ENCODE data around the gene PRKD2. TPM values are rescaled to one million over a fixed set of nuclear protein-coding genes. Genes with fewer than 3 reads are reported as not detected.

The PRKD2 gene
- total and polyA plus RNA-seq, 10 of the 15 experiments (the other 5 are each of a cell fraction or from before 2014, with no cell fraction given), result 2.3 to 98.8 (median 32.9) TPM

GRCh38 chr19:46698395-46699321 lies 18.3 kb downstream of the PRKD2 start:
- POLR2A ChIA-PET, result no interaction called here
- H3K4me3 ChIP-seq, result no peak overlapping the region
- no peak for DNase-seq (ENCODE audit: low read depth, low spot score)
- TF ChIP-seq PAX8 (IDR thresholded peaks at IDR 0.05), result no peak
- no peak for TF ChIP-seq ZNF592 (IDR thresholded peaks at IDR 0.05)
- no peak for TF ChIP-seq ZNF622 (IDR thresholded peaks at IDR 0.05)
- no peak for TF ChIP-seq FOS (IDR thresholded peaks at IDR 0.05; ENCODE audit: borderline replicate concordance, extremely low read depth, insufficient read length)
- TF ChIP-seq ZNF24 (IDR thresholded peaks at IDR 0.05), result no peak
- no peak for TF ChIP-seq BCL3 (IDR thresholded peaks at IDR 0.05; ENCODE audit: borderline replicate concordance, insufficient read depth, low read depth, low read length, poor library complexity, severe bottlenecking)
- no peak for TF ChIP-seq SMAD5 (IDR thresholded peaks at IDR 0.05; ENCODE audit: low read depth)
- no peak for TF ChIP-seq KAT2A (conservative IDR thresholded peaks at IDR 0.05; ENCODE audit: control insufficient read depth, low read depth, low read length)
- TF ChIP-seq MTA2 (IDR thresholded peaks at IDR 0.05; ENCODE audit: low read depth), result no peak
- no peak for TF ChIP-seq ATF7 (IDR thresholded peaks at IDR 0.05; ENCODE audit: low read depth)
- TF ChIP-seq BRCA1 (IDR thresholded peaks at IDR 0.05; ENCODE audit: low read depth, low read length), result no peak
- no peak for TF ChIP-seq NR2C2 (IDR thresholded peaks at IDR 0.05; ENCODE audit: borderline replicate concordance, control insufficient read depth, insufficient read length, low read depth)
- TF ChIP-seq BCL11A (IDR thresholded peaks at IDR 0.05; ENCODE audit: low read depth, low read length), result no peak
- TF ChIP-seq REST (IDR thresholded peaks at IDR 0.05; ENCODE audit: low read depth, low read length), result no peak
- TF ChIP-seq STAT1 (conservative IDR thresholded peaks at IDR 0.05), result no peak

More at GRCh38 chr19:46698395-46699321, 18.3 kb downstream of the PRKD2 start:
- BruUV-seq (replicated peaks), result TSS peak; percentile 46
- H3K9me3 ChIP-seq (replicated peaks; ENCODE audit: control insufficient read depth, insufficient read depth, low read length), result no peaks in the 10 kb centered on the region
- no peak overlapping the region for H3K27ac ChIP-seq (ENCODE audit: control insufficient read depth, insufficient read depth)
- H3K36me3 ChIP-seq (ENCODE audit: control insufficient read depth in 2 of 2, insufficient read depth in 2 of 2, low read length in 1 of 2), result peaks cover 34% of the 10 kb centered on the region in 2 experiments
- ATAC-seq (no peak), FAIRE-seq (no peak)
- no peaks in the 10 kb centered on the region for H3K79me2 ChIP-seq (ENCODE audit: control insufficient read depth, insufficient read depth, low read length)
- WGBS (ENCODE audit: insufficient coverage, insufficient replicate concordance, low lambda C conversion rate, missing lambda C conversion rate), result 93% methylated on average over 10 of the region's 11 CpGs
- H3K27me3 ChIP-seq (replicated peaks in 1 of 2; ENCODE audit: control insufficient read depth in 2 of 2, insufficient read depth in 2 of 2, low read length in 1 of 2), result no peaks in the 10 kb centered on the region
- ChIA-PET RAD21 (ENCODE audit: unreplicated experiment) (interaction anchor here (0.6 kb wide), 1 partner anchor 294 kb away, joined by 3 read pairs; no protein-coding TSS in a partner anchor), SMC1A (ENCODE audit: uncharacterized antibody, unreplicated experiment) (no interaction called here), CTCF (interaction anchor here (1.1 kb wide), 1 partner anchor 30 kb away, joined by 4 read pairs; no protein-coding TSS in a partner anchor)
- in situ Hi-C loops (cut with MboI) (no loop called here), intact Hi-C loops (cut with micrococcal nuclease; ENCODE audit: unreplicated experiment) (no loop called here)
- no peaks in the 10 kb centered on the region for H4K20me1 ChIP-seq (ENCODE audit: control insufficient read depth, insufficient read depth)
- H2AFZ ChIP-seq (ENCODE audit: control insufficient read depth, low read depth, low read length), result no peak overlapping the region
- H3K4me1 ChIP-seq (ENCODE audit: control insufficient read depth, insufficient read depth, low read length), result no peaks in the 10 kb centered on the region
- H3K4me2 ChIP-seq (ENCODE audit: control insufficient read depth, insufficient read depth), result no peak overlapping the region
- H3K9ac ChIP-seq (ENCODE audit: control insufficient read depth, insufficient read depth, low read length), result no peak overlapping the region

All from GM12878 (cell line).